PFSK-1 (cell line): Measurements from ENCODE around the gene SFXN2.

ENCODE experiments used
- FOXP2 ChIP-seq: optimal IDR thresholded peaks from 2 replicates; pipeline ENCODE3; 2011; ENCODE audit warnings: borderline replicate concordance, control low read depth, inconsistent platforms; ENCODE audit not compliant: insufficient read depth; ENCODE audit errors: extremely low read length, extremely low read depth
- POLR2AphosphoS5 ChIP-seq: IDR thresholded peaks from 2 replicates; pipeline ENCODE4 v1.6.1; 2012; ENCODE audit warnings: low read depth, mild to moderate bottlenecking, control low read depth, low read length, moderate library complexity
- SIN3A ChIP-seq: IDR thresholded peaks from 2 replicates; pipeline ENCODE4 v1.6.1; 2012; ENCODE audit warnings: mild to moderate bottlenecking, low read length, moderate library complexity, borderline replicate concordance; ENCODE audit not compliant: insufficient read depth
- TF ChIP-seq, protein P1 (sequence below), 2 experiments: IDR thresholded peaks; 2 replicates each; pipeline versions ENCODE4 v1.6.1 to v1.8.0; 2011 to 2012; ENCODE audit warnings: low read depth in 2 of 2, low read length in 2 of 2, control low read depth in 1 of 2, inconsistent platforms in 1 of 2, mild to moderate bottlenecking in 1 of 2, moderate library complexity in 1 of 2; ENCODE audit not compliant: insufficient read depth in 1 of 2

DNA sequence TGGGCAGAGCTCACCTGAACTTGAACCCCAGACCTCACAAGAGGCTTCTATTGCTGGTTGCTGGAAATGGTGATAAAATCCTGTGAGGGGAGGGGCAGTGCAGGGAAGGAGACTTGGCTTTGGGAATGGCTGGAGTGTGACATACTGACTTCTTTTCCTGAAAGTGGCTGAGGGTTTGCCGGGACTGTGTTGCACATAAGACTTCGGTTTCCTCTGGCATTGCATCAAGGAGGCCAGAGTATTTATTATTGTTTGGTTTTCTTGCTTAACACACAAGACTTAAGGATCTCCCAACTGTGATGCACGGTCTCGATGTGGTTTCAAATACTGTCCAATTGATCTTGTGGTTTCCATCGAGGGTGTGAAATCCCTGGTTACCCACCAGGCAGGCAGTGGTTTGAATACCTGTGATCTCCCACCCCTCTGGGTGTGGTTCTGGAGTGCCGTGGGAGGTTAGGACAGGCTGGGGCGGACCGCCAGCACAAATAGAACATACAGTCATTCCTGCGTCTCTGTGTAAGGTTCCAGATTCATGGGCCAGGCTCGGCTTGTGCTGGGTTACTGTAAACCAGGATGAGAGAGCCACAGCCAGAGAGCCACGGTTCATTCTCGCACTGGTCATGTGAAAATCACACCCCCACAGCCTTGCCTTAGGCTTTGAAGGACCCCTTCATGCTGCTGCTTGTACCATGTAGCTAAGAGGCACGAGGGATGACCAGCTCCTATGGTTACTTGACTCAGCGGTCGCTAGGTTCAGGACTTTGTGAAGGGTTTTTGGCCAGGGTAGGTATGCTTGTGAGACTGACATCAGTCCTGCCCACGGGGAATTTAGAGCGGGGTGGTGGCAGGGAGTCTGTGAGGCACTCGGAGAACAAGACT, 68.5 kb downstream of the SFXN2 start:
- TF ChIP-seq POLR2AphosphoS5, result no peak
- TF ChIP-seq, protein P1, sequence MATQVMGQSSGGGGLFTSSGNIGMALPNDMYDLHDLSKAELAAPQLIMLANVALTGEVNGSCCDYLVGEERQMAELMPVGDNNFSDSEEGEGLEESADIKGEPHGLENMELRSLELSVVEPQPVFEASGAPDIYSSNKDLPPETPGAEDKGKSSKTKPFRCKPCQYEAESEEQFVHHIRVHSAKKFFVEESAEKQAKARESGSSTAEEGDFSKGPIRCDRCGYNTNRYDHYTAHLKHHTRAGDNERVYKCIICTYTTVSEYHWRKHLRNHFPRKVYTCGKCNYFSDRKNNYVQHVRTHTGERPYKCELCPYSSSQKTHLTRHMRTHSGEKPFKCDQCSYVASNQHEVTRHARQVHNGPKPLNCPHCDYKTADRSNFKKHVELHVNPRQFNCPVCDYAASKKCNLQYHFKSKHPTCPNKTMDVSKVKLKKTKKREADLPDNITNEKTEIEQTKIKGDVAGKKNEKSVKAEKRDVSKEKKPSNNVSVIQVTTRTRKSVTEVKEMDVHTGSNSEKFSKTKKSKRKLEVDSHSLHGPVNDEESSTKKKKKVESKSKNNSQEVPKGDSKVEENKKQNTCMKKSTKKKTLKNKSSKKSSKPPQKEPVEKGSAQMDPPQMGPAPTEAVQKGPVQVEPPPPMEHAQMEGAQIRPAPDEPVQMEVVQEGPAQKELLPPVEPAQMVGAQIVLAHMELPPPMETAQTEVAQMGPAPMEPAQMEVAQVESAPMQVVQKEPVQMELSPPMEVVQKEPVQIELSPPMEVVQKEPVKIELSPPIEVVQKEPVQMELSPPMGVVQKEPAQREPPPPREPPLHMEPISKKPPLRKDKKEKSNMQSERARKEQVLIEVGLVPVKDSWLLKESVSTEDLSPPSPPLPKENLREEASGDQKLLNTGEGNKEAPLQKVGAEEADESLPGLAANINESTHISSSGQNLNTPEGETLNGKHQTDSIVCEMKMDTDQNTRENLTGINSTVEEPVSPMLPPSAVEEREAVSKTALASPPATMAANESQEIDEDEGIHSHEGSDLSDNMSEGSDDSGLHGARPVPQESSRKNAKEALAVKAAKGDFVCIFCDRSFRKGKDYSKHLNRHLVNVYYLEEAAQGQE (IDR thresholded peaks at IDR 0.05; ENCODE audit: insufficient read depth in 1 of 2, low read depth in 2 of 2, low read length in 2 of 2), result no peak
- TF ChIP-seq SIN3A, result no peak
- no peak for TF ChIP-seq FOXP2
